Measurements from ENCODE around the gene TCEAL7.
A peak's percentile ranks its signal among the peaks of the same experiment; 100 is the strongest.
"Not testable (repeated sequence)": the region's sequence is repeated elsewhere in the genome, so short reads cannot be mapped to it uniquely, and the experiment has no call there.

Gene TCEAL7, protein sequence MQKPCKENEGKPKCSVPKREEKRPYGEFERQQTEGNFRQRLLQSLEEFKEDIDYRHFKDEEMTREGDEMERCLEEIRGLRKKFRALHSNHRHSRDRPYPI

DNA sequence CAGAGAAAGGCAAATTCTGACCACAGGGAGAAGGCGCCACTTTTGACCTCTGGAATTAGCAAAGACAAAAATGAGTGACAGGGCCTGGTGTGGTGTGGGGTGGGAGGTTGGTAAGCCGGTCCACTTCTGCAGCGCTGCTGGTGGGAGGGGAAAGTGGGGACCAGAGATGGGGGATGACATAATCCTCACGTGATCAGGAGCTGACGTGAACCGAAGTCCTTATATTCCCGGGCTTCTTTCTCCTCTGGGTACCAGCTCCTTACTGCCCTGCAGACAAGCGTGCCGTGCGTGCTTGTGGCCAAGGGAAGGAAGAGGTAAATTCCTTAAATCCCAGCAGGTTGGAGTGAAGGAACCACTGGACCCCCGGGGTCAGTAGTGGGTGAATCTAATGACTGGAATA lies at the start of gene TCEAL7:
TCEAL7 (plus strand) TSS at position 249 of the 400 bp plus-strand sequence. CDS start 1,165 bp downstream, outside the sequence.
- DNase-seq: no peak

DNA sequence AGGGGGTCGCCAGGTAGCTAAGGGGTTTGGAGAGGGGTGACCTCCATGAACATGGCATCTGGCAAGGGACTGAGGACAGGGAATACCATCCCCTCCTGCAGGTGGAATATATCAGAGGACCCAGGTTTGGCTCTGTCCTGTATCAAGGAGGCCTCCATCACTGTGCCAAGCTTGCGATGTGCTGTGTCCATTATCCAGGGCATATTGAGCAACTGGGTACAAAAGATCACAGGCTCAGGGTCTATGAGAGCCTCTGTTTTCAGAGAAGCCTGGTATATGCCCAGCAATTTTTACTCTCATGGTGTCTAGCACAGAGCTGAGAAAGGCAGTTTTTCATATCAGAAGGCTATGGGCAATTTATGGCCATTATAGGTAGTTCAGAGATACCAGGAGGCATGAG lies 36.9 kb upstream of the TCEAL7 start:
- no peak for DNase-seq

DNA sequence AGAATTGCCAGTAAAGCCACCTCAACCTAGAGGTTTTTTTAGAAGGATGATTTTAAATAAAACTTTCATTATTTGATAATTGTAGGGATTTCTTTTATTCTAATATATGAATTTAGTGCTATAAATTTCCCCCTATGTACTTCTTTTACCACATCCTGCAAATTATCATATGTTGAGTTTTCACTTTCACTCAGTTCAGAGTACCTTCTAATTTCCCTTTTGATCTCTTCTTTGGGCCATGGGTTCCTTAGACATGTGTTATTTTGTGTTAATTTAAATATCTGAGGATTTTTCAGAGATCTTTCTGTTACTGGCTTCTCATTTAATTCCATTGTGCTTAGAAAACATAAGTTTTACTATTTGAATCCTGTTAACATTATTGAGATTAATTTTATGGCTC lies 25.3 kb upstream of the TCEAL7 start:
- no peak for DNase-seq

DNA sequence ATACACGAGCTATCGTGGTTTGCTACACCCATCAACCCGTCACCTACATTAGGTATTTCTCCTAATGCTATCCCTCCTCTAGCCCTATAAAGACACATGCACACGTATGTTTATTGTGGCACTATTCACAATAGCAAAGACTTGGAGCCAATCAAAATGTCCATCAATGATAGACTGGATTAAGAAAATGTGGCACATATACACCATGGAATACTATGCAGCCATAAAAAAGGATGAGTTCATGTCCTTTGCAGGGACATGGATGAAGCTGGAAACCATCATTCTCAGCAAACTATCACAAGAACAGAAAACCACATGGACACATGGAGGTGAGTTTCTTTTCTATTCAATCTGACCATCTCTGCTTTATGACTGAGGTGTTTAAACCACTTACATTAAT lies 24.4 kb upstream of the TCEAL7 start:
- DNase-seq: not testable (repeated sequence)

DNA sequence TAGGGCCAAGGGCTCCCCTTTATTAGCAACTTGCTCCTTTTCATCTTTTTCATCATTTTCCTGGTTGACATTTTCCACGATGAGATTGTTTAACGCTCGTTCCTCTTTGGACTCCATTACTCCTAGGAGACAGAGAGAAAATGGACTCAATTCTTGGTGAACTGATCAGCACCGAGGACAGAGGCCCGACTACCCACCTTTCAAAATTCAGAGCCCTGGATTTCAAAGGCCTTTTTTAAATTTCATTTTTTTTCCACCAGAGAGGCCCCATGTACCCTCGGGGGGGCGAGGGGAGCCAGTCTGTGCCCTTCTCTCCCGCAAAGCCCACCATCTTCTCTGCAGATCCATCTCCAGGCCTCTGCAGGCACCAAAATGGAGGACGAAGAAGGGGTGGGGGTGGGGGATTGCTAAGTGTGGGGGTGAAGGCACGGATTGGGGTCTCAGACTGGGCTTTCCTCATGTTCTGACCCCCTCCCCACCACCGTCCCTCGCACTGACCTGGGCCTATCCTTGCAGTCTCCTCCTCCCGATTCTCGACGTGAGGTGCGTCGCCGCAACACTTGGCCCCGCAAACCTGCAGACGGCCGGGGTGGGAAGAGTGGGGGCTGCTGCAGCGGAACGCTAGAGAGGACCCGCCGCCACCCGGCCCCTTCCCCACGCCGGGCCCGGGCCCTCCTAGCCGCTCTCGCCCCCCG lies 20.0 kb upstream of the TCEAL7 start:
- DNase-seq: no peak

DNA sequence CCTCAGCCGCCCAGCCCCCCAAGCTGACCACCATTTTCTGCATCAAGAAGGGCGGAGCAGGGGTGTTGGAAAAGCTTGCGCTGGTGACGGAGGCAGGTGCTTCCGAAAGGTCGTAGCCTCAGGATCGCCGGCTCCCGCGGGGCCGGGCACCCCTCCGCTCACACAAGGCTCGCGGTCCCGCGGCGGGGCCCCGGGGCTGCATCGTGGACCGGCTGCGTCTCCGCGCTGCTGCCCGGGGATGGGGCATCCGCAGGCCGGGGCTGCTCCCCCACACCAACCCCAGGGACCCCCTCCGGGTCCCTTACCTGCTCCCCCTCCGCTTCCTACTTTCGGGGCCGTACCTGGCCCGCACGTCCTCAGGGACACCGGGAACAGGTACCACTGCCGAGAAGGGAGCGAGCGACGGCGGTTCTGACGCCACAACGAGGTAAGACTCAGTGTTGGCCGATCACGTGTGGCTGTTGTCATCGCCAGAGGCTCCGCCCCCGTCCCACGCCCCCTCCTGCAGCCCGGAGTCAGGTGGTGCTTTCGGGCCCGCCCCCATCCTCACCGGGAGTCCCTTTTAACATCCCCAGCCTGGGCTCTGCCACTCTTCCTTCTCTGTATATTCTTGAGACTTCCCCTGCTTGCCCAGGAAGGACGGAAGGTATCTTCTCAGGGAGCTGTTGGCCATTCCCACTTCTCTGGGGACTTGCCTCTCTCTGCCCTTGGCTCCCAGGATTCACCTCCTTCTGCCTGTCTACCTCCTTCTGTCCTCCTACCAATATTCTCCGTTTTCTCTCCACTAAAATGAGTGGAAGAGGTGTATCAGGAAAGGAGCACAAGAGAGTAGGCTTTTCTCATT lies 19.3 kb upstream of the TCEAL7 start, which contains the start of gene BEX2:
BEX2 (minus strand) TSS at position 436 of the 844 bp plus-strand sequence. CDS start 1,014 bp downstream, outside the sequence.
- no peak for DNase-seq

DNA sequence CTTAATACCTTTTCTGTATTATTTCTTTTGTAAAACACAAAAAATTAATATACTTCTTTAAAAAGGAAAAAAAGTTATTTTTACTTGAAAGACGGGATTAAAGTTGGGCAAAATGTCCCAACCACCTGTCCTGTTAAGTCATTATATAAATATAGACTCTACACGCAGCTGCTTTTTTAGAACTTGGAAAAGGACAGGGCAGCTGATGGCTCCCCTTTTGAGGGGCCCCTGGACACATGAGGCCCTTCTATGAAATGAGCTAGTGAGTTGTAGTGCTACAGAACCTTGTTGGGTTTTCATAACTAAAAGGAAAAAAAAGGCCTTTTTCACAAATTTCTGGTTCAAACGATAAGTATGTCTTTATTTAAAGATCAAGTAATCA lies 18.6 kb upstream of the TCEAL7 start:
- DNase-seq: no peak

DNA sequence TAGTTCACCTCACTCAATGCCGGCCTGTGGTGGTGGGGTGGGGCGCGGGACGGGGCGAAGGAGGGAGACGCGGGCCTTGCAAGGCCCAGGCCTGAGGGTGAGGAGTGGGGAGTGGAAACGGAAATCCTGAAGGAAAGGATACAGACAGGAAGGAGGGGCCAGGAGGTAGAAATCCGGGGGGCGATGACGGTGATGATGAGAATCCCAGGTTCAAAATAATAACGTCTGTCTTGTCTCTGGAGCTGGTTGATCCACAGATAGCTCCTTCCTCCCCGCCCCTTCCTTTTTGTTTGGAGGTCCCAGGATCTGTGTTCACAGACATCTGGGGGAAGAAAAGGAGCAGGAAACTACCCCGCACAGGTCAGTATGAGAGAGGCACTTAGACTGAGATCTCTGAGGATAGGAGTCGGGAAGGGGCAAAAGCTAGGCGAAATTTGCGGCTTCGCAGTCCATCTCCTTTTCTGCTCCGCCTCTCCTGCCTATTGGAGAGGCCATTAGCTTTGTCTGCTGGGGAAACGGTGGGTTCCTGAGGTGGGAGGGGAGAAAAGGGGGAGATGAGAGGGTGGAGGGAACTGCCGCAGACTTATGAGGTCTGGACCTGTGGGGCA lies 746 bp downstream of the TCEAL7 start:
- no peak for DNase-seq

DNA sequence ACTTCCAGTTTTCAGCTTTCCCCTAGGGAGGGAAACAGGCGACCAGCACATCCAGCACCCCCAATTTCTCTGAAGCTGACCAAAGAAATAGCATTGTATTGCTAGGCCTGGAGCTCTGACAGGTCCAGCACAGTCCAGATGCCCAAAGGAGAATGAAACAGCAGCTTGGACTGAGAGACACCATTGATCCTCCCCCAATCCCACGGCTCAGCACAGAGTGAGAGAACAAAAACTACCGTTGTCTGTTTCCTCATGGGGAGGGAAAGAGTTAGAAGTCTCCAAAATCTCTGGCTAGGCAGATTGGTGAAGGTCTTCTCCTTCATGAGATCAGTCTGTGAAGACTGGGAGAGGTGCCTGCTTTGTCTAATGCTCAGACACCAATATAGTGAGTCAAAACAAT lies 8.6 kb downstream of the TCEAL7 start:
- DNase-seq: no peak

DNA sequence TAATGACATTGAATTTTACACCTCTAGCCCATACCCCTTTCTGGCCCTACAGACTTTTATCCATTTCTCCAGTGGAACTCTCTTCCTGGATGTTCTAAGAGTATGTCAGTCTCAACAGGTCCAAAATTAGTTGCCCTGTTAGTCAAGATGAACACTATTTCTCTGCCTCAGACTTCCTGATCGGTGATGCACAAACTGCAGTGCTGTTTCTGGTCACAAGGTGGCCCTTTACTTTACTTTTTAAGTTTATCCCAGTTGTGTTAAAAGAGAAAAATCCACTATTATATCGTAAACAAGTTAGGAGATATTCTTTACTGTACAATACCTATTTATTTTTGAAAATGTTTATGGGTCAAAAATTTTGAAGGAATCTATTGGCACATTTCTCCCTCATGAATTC lies 13.1 kb downstream of the TCEAL7 start:
- DNase-seq: no peak

DNA sequence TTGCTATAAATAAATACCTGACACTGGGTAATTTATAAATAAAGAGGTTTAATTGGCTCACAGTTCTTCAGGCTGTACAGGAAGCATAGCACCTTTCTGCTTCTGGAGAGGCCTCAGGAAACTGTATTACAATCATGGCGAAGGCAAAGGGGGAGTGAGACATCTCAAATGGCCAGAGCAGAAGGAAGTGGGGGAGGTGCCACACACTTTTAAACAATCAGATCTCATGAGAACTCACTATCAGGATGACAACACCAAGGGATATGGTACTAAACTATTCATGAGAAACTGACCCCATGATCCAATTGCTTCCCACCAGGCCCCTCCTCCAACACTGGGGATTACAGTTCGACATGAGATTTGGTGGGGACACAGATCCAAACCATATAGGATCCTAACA lies 14.6 kb downstream of the TCEAL7 start:
- DNase-seq: no peak

DNA sequence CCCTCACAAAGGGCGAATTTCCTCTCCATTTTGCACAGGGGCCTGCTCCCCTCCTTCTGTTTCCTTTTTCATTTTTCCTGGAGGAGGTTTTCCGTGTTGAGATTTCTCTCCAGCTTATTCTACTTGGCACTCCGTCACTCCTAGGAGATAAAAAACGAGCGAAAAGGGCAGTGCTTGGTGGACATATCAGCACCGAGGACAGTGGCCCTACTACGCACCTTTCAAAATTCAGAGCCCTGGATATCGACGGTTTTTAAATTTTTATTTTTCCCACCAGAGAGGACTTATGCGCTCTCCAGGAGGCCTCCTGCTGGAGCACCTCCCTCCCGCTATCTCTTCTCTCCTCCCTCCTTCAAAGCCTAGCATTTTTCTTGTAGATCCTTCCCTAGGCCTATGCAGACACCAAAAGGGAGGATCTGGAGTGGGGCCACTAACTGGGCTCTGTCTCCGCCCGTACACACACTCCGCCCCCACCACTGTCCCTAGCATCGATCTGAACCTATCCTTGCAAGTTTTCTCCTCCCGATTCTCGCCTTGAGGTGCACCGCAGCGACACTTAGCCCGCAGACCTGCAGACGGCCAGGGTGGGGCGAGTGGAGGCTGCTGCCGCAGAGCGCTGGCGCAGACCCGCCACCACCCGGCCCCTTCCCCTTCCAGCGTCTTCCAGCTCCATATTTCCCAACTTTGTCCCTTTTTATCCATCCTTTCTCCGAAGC lies 17.8 kb downstream of the TCEAL7 start:
- no peak for DNase-seq

DNA sequence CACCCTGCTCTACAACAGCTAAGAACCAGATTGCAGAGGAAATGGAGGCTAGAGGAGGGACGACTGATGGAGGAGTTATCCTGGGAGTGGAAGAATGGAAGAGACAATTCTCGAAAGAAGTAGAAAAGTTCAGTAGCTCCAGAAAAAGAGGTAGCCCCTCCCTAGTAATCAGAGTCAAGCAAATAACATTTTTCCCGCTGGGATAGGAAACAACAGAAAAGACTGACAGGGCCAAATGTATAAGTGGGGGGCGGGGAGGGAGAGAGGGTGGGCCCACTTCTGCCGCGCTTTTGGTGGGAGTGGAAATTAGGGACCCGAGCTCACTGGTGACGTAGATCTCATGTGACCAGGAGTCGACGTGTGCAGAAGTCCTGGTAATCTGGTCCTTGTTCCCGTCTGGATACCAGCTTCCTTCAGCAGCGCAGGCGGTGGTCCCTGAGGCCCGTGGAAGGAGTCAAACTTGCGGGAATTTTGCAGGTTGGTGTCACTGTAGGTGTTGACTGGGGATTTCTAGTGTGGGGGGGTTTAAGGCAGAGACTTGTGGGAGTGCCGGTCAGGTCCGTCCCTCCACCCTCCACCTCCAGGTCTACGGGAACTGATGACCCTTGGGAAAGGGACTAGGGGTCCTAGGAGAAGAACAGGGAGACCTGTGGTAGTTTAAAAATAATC lies 26.2 kb downstream of the TCEAL7 start, which contains the start of gene TCEAL9:
TCEAL9 (plus strand) TSS at position 377 of the 669 bp plus-strand sequence. CDS start 1,179 bp downstream, outside the sequence.
- peak; percentile 30 to 32 for DNase-seq

DNA sequence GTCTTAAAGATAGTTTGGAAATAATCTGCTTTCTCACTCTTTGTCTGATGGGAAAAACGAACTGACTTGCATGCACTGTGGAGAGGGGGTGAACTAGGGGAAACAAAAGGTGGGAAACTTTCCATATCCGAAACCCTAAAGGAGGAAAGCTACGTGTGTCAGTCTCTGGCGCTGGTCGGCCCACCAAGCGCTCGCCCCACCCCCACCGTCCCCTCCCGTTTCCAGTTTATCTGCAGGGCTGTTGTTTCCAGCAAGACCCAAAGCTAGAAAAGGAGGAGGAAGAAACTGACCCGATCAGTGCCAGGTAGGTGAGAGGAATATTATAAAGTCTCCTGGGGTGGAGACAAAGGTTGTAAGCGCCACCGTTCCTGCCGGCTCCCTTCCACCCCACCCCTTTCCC lies 26.8 kb downstream of the TCEAL7 start:
- no peak for DNase-seq

DNA sequence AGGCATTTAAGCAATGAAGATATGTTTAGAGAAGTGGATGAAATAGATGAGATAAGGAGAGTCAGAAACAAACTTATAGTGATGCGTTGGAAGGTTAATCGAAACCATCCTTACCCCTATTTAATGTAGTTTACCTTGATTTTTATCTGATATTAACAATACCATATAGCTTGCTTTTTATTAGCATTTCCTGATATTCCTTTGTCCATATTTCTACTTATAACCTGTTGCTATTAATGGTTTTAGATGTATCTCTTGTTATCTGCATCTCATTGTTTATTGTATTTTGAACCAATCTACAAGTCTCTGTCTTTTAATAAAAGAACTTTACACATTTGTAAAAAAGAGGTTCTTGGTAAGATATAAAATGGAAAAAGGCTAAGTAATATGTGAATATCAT lies 27.8 kb downstream of the TCEAL7 start:
- DNase-seq: no peak

DNA sequence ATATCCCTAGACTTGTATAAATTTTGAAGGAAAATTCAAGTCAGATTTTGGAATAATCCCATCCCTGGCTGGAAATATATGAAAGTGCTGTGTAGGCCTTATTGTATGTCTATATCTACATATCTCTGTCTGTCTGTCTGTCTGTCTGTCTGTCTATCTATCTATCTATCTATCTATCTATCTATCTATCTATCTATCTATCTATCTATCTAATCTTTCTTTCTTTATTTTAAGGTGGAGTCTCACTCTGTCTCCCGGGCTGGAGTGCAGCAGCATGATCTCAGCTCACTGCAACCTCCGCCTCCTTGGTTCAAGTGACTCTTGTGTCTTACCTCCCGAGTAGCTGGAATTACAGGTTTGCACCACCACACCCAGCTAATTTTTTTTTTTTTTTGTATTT lies 29.6 kb downstream of the TCEAL7 start:
- DNase-seq: not testable (repeated sequence)

DNA sequence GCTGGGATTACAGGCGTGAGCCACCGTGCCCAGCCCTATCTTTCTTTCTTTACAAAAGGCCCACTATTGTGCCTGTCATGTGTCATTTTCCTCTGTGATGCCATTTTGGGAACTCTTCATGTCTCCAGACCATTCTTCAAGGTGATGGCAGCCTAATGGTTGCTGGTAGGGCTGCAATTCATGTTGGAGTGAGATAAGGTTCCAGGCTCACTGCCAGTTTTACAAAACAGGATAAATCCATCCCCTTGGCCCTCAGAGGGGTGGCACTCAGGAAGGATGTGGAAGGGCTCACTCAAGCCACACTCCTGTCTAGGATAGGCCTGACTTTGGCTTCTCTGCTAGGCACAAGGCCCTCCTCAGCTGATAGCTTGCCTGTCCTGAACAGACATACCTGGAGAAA lies 30.1 kb downstream of the TCEAL7 start:
- DNase-seq: no peak

DNA sequence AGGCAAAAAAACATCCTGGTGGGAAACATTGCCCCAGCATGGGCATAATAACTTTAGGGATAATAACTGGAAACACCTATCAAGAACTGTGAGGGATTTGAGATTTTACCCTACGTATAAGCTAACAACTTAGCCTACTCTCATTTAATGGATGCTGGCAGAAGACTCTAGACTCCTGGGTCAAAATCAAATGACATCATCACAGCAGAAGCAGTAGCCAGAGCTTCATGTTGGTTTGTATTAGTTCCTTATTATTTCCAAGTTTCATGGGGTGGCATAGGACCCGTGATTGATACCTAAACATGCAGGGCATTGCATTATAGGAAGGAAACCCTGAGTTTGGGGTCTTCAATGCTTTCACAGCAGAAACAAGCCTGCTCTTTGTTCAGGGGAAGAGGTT lies 30.9 kb downstream of the TCEAL7 start:
- no peak for DNase-seq

DNA sequence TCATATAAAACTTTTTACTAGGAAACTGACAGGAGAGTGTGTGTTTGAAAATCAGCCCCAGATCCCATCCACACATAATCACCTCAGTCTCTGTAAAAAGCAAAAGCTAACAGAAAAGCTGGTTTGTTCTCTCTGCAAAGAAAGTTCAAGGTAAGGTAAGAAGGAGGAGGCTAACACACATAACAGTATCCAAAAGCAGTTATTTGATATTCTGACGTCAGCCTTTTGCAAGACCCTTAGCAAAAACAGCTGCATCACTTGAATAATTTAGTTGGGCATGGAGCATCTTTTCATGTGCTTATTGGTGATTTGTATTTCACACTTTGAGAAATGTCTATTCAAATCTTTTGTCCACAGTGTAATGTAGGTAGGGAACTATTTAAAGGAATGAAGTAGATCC lies 31.8 kb downstream of the TCEAL7 start:
- no peak for DNase-seq

DNA sequence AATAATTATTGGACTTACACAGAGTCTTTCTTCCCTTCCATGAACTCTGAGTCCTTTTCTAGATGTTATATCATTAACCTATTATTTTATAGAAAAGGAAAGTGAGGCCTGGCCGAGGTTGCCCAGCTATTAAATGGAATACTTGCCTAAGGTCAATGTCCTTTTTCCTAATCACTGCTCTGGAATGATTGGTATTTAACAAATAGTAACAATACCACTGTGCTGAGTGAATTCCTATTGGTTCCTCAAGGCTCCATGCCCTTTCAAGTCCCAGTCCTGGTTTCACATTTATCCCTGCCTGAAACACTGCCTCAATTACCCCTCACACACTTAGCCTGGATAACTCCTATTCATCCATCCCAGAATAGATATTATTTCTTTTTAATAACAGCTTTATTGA lies 32.4 kb downstream of the TCEAL7 start:
- no peak for DNase-seq

DNA sequence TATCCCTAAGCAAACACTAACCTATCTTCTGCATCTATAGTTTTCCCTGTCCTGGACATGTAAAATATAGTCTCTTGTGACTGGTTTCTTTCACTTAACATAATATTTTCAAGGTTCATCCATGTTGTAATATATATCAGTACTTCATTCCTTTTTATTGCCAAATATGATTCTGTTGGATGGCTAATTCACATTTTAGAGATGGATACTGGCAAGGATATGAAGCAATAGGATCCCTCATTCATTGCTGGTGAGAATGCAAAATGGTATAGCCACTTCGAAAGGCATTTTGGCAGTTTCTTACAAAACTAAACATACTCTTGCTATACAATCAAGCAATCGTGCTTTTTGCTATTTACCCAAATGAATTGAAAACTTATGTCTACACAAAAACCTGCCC lies 33.0 kb downstream of the TCEAL7 start:
- no peak for DNase-seq

DNA sequence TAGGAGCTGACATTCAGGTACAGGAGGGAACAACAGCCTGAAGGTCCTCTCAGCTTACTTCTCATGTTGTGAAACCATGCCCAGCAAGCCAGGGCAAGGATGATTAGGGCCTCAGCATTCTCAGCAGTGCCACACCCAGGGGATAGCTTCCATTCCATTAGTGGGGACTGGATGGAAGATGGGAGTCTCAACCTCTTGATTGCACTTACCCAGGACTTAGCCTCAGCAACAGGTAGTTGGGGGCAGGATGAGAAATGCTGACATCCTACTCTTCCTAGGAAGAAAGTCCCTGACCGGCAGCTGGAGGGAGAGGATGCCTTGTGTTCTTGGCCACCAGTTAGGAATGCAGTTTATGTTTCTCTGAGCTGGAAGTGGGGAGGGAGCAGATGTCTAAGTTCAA lies 37.5 kb downstream of the TCEAL7 start:
- DNase-seq: no peak

All from SHP77 (cell line).